Uterus (tissue), 2 donors: ENCODE data around the gene ERCC3.

ENCODE experiments used
- POLR2A ChIP-seq, 2 donors: fragments of 450-650 bp; IDR thresholded peaks; one replicate each; pipeline ENCODE4 v1.6.1; 2016; ENCODE audit warnings: antibody characterized with exemption in 2 of 2, mild to moderate bottlenecking in 1 of 2, moderate library complexity in 1 of 2
- TF ChIP-seq, protein P1 (sequence below), 4 experiments: fragments of 200-600 bp in 2 of 4; fragments of 450-650 bp in 2 of 4; sonication (generic) in 2 of 4; IDR thresholded peaks; one replicate each; pipeline ENCODE4 v1.5.1; 2016 to 2019; ENCODE audit warnings: antibody characterized with exemption in 4 of 4, mild to moderate bottlenecking in 2 of 4, moderate library complexity in 1 of 4

DNA sequence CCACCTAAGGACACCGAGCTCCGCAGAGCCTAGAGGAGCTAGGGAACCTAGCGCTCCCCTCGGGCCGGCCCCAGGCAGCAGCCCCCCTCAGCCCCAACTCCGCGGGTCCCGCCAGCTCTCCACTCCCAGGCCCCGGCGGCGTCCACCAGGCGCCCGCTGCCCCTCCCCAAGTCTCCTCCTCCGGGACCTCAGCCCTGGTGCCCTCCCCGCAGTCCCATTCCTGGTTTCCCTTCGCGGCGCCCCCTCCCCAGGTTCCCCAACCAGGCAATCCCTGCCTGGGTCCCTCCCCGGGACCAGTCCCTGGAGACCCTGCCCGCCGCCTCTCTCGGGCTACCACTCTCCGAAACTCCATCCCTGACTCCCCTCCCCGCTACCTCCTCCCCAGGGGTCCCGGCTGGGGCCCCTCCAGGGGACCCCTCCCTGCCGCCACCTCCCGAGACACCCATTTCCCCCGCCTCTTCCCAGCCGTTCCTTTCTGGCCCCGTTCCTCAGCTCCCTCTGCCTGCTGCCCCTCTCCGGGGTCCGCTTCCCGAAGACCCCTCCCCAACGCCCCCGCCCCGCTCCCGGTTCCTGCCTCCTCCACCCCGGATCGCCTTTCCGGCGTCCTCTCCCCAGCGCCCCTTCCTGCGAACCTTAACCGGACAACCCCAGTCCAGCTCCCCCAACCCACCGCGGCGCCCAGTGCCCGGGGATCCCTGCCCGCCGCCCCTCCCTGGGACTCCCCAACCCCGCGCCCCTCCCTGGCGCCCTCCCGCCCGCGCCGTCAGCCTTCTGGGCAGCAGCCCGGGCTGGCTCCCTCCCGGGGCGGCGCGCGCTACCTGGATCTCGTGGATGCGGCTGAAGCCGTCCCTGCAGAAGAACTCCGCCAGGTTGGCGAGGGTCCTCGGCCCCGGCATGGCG lies 74.5 kb downstream of the ERCC3 start:
- TF ChIP-seq, protein P1, sequence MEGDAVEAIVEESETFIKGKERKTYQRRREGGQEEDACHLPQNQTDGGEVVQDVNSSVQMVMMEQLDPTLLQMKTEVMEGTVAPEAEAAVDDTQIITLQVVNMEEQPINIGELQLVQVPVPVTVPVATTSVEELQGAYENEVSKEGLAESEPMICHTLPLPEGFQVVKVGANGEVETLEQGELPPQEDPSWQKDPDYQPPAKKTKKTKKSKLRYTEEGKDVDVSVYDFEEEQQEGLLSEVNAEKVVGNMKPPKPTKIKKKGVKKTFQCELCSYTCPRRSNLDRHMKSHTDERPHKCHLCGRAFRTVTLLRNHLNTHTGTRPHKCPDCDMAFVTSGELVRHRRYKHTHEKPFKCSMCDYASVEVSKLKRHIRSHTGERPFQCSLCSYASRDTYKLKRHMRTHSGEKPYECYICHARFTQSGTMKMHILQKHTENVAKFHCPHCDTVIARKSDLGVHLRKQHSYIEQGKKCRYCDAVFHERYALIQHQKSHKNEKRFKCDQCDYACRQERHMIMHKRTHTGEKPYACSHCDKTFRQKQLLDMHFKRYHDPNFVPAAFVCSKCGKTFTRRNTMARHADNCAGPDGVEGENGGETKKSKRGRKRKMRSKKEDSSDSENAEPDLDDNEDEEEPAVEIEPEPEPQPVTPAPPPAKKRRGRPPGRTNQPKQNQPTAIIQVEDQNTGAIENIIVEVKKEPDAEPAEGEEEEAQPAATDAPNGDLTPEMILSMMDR (IDR thresholded peaks at IDR 0.05): no peak
- TF ChIP-seq POLR2A (IDR thresholded peaks at IDR 0.05): no peak
